NCI-H510A (cell line): ENCODE measurements around the gene SHC1.
"Not testable (repeated sequence)": the region's sequence is repeated elsewhere in the genome, so short reads cannot be mapped to it uniquely, and the experiment has no call there.

Source experiments
- DNase-seq: peaks from one replicate; lab custom pipeline; 2025; lab: John Stamatoyannopoulos, UW

SHC1 gene

DNA sequence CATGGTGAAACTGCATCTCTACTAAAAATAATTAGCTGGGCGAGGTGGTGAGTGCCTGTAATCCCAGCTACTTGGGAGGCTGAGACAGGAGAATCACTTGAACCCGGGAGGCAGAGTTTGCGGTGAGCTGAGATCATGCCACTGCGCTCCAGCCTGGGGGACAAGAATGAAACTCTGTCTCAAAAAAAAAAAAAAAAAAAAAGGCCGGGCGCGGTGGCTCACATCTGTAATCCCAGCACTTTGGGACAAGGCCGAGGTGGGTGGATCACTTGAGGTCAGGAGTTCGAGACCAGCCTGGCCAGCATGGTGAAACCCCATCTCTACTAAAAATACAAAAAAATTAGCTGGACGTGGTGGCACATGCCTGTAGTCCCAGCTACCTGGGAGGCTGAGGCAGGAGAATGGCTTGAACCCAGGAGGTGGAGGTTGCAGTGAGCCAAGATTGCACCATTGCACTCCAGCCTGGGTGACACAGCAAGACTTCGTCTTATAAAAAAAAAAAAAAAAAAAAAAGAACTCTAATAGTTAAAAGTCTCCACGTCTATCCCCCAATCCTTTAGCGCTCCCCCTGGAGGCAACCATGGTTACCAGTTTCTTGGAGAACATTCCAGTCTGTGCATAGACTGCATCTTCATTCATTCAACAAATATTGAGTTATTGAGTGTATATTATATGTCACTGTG lies 24.9 kb upstream of the SHC1 start:
- DNase-seq, result not testable (repeated sequence)

DNA sequence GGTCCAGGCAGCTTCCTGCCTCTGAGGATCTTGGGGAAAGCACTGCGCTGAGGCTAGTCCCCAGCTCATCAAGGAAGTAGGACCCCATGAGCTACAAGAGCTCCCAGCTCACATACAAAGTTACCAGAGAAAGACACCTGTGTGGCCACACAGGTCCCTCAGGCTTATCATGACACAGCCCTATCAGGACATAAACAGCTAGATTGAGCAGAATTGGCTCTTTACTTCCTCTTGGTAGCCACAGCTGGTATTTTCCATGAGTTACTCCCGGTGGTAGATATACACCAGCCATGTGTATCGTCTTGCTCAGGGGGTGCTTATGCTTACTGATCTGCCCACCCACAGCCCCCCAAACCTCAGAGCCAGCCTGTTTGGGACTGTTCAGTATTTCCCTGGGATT lies 24.0 kb upstream of the SHC1 start:
- DNase-seq, result no peak

DNA sequence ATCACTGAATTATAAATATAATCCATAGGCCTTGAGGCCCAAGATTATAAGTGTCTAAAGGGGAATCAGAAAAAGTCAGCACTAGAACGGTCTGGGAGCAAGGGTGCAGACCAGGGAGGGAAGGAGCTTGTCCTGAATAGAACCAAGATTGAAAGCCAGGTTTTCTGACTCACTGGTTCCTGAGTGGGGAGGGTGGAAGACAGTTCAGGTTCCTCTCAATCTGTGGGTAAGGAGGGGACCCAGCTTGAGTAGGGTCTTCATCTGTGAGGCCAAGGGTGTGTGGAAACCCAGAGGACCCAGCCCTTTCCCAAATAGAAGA lies 23.7 kb upstream of the SHC1 start:
- DNase-seq, result no peak

DNA sequence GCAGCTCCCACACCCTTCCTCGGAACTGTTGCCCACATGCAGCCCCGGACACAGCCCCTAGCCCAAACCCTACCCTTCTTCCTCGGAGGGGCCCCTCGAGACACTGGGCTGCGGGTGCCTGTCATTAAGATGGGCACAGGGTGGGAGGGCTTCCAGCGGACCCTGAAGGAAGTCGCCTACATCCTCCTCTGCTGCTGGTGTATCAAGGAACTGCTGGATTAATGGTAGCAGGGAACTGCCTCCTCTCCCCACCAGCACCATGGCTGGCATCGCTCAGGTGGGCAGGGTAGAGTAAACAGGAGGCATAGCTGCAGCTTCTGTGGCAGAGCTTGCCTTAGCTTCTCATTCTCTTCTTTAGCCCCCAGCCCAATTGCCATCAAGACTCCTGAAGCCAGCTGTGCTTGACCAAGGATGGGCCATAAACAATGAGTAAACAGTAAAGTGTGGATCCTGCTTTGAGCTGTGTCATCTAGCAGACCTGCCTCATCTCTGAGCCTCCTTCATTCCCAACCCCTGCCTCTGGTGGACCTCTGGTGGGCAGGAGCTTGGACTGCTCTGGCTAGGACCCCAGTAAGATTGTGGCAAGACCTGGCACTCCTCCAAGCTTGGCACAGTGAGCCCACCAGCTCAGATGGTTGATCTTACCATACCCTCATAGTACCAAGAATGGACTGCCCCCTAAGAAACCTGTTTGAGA lies 23.2 kb upstream of the SHC1 start, which contains the start of gene LENEP:
LENEP (plus strand) TSS at position 15 of the 697 bp plus-strand sequence; CDS start at position 37, 22 bp downstream.
- no peak for DNase-seq

DNA sequence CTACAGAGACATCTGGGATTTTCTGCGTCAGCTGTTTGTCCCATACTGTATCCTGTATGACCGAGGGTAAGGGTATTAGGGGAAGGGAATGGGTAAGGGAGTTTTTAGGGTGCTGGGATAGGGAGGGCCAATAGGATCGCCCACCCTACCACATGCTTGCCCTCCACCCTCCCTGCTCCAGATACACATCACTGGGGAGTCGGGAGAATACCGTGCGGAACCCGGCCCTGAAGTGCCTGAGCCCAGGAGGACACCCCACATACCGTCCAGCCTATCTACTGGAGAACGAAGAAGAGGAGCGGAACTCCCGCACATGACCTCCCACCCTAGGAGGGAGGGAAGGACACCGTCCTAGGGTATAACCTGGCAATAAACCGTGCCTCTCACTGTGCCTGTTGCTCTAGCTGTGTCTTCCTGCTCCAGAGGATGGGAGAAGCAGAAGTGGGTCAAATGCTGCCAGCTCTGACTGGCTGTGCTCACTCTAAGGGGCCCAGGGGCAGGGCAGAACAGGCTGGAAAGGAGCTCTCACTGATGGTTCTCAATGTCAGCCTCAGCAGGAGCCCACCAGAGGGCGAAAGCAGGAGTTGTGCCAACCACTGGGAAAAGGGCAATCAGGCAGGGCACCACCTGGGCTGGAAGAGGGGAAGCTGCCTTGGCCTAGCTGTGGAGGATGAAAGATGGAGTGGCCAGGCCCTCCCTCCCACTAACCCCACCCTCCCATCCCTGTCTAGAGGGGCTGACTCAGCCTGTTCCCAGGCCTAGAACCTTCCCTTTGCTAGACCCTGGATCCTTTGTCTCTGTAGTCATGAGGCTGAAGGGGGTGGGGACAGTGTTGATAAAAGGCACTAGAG lies 22.4 kb upstream of the SHC1 start:
- peak; percentile 44 for DNase-seq

DNA sequence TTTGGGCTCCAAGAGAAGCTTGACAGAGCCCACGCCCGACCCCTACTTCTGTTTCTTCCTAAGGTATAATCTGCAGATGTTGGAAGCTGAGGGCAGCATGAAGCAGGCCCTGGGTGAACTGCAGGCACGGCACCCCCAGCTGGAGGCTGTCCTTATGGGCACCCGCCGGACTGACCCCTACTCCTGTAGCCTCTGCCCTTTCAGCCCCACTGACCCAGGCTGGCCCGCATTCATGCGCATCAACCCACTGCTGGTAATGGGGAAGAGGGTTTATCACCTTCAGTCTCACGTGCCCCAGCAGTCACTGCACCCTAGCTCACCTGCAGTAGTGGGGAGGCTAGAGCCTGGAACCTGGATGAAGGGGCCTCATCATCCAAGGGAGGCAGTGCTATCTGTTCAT lies 19.7 kb upstream of the SHC1 start:
- DNase-seq, result no peak

DNA sequence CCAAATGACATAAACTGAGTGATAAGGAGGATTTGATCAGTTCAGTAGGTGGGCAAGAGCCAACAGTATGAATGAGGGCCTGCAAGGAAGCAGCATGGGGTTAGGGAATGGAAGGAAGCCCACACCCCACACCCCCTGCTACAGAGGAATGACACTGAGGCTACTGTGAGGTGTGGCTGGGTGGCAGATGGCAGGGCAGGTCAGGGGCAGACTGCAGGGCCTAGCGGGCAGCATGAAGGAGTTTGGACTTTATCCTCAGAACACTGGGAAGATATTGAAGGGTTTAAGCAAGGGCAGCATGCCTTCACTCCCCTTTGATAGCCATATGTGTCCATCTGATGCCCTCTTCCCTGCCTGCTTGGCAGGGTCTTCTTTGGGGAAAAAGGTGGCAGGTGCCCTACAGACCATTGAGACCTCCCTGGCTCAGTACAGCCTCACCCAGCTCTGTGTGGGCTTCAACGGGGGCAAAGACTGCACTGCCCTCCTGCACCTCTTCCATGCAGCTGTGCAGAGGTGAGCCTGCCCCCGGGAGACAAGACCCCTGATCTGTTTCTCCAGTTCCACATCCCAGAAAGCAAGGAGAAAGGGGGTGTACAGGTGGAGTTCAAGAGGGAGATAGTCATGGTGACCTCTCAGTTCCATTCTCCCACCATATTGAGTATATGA lies 18.8 kb upstream of the SHC1 start:
- DNase-seq, result no peak

DNA sequence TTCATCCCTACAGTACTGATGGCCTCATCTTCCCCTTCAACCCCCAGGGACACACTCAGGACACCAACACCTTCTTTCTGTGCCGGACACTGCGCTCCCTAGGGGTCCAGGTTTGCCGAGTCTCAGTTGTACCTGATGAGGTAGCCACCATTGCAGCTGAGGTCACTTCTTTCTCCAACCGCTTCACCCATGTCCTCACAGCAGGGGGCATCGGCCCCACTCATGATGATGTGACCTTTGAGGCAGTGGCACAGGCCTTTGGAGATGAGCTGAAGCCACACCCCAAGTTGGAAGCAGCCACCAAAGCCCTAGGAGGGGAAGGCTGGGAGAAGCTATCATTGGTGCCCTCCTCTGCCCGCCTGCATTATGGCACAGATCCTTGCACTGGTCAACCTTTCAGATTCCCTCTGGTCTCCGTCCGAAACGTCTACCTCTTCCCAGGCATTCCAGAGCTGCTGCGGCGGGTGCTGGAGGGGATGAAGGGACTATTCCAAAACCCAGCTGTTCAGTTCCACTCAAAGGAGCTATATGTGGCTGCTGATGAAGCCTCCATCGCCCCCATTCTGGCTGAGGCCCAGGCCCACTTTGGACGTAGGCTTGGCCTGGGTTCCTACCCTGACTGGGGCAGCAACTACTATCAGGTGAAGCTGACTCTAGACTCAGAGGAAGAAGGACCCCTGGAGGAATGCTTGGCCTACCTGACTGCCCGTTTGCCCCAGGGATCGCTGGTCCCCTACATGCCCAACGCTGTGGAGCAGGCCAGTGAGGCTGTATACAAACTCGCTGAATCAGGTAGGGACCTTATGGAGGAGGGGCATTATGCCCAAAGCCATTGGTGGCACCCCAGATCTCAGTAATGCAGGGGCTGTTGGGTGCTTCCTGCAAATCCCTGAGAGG lies 17.8 kb upstream of the SHC1 start:
- DNase-seq, result no peak

DNA sequence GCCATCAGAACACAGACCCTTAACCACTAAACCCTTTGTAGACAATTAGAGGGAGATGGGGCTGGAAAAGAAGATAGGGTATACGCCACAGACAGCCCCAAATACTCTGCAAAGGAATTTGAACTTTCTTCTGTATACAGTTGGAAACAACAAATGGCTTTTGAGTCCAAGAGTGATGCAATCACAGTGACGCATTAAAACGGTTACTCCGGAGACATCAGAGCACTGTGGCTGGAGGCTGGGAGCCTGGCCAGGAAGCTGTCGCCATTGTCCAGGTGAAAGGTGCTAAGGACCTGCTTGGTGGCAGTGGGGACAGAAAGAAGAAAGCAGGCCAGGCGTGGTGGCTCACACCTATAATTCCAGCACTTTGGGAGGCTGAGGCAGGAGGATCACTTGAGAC lies 16.8 kb upstream of the SHC1 start:
- DNase-seq, result no peak

DNA sequence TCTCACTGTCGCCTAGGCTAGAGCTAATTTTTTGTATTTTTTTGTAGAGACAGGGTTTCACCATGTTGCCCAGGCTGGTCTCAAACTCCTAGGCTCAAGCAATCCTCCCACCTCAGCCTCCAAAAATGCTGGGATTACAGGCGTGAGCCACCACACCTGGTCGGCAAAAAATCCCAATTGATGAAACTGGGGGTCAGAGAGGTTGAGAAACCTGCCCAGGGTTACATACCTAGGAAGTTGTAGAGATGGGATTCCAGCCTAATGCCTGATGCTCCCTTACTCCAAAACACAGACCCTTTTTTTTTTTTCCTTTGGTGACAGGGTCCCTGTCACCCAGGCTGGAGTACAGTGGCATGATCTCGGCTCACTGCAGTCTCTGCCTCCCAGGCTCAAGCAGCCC lies 16.2 kb upstream of the SHC1 start:
- not testable (repeated sequence) for DNase-seq

DNA sequence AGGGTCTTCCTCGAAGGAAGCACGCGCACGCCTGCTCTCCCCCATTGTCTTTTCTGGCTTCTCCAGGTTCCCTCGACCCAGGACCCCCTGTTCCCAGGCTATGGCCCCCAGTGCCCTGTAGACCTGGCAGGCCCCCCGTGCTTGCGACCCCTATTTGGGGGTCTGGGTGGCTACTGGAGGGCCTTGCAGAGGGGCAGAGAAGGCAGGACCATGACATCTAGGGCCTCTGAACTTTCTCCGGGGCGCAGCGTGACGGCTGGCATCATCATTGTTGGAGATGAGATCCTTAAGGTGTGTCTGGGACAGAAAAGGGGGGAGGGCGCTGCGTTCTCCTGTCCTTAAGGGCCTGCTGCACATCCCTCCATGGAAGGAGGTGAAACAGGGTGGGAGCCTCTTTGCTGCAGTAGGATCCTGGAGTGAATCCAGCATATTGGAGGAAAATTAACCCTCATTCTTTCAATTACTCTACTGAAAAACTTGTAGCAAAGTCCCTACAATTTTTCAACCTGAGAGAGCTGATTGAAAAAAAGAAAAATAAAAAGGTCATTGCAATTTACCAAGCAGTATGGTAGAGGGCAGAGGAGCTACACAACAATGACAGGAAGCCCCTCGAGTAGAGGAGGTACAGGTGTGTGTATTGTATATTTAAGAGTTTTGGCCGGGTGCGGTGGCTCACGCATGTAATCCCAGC lies 13.4 kb upstream of the SHC1 start:
- DNase-seq, result no peak

DNA sequence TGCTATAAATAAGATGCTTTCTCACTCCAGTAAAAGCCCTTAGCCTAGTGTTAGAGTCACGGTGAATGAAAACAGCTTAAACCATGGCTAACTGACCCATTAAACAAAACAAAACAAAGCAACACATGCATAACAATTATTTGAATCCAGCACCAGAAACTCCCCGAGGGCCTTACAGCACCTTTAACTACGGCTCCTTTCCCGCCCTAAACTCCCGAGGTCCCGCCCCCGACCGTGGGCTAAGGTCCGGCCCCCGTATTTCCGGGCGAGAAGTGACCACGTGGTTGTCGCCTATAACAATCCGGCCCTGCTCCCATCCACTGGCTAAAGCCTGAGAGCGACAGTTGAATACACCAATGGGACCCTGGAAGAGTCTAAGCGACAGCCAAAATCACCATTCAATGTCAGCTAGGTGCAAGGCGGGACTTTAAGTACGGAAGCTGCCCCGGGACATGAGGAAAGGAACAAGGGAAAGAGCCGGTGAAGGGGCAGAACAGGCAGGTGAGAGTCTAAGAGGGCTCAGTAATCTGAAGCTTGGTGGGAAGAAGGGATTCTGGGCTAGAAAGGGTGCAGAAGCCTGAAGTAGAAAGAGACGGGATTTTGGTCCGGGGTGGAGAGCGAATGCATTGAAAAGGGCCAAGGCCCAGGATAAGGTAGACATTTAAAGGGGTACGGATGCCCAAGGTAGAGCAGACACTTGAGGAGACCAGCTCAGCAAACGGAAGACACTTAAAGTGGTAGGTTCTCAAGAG lies 12.5 kb upstream of the SHC1 start, which contains the start of gene FLAD1:
FLAD1 (plus strand) TSS at position 448 of the 752 bp plus-strand sequence. CDS start 351 bp downstream, outside the sequence.
- peak; percentile 99 for DNase-seq

DNA sequence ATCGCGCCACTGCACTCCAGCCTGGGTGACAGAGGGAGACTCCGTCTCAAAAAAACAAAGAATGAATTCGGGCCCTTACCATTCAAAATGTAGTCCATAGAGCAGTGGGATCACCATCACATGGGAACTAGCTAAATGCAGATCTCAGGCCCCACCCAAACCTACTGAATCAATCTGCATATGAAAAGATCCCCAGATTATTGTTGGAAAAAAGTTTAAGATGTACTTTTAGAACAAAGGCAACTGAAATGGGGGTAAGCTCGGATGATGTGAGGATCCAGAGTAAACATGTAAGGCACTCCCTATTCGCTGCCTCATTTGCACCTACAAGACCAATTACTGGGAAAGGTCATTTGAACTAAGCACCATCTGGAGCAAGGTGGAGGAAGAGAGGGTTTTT lies 11.8 kb upstream of the SHC1 start:
- no peak for DNase-seq

DNA sequence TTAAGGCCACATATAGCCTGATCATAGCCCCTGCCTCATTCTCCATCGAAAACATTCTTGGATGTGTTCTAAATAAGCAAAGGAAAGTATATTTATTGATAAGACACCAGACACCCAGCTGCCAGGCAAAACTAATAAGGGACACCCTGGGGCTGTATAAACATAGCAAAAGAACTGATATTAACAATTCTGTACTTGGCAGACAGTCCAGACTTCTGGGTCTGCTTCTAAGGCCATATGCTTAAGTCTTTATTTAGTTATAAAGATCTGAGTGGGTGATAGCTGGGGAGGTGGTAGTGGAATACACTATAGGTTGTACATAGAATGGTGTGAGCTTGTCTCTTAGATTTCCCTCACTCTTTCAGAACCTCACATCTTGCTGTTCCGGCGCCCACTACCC lies 7.8 kb upstream of the SHC1 start:
- no peak for DNase-seq

DNA sequence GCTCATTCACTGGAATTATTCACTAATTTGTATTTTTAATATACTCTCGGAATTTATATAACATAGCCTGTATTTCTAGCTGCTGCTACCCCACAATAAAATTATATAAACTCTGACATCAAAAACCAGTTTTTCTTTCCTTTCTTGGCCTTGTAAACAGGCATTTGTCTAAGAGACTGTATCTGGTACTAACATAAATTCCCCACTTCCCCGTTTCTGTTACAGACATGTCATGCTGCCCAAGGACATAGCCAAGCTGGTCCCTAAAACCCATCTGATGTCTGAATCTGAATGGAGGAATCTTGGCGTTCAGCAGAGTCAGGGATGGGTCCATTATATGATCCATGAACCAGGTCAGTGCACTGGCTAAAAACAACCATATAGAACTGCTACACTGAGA lies 7.2 kb upstream of the SHC1 start:
- not testable (repeated sequence) for DNase-seq

DNA sequence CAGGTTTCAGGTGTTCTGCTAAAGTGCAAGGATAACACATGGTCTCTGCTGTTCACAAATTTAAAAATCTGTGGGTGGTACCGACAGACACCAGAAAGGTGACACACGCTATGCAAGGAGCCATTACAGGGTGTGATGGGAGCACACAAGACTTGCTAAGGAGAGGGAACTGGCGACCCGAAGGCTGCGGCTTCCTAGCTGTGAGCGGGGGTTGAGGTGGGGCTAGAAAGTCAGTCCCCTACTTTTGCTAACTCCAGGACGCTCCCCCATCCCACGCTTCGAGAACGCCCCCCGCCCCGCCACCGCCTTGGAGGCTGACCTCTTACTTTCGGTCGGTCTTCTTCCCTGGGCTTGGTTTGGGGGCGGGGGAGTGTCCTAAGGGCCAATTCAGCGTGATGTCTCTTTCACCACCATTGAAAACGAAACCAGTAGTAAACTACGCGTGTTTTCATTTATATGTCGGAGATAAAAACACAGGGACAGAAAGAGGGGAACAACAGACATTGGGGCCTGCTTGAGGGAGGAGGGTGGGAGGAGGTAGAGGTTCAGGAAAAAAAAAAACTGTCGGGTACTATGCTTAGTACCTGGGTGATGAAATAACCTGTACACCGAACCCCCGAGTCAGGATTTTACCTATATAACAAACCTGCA lies 5.0 kb upstream of the SHC1 start:
- no peak for DNase-seq

DNA sequence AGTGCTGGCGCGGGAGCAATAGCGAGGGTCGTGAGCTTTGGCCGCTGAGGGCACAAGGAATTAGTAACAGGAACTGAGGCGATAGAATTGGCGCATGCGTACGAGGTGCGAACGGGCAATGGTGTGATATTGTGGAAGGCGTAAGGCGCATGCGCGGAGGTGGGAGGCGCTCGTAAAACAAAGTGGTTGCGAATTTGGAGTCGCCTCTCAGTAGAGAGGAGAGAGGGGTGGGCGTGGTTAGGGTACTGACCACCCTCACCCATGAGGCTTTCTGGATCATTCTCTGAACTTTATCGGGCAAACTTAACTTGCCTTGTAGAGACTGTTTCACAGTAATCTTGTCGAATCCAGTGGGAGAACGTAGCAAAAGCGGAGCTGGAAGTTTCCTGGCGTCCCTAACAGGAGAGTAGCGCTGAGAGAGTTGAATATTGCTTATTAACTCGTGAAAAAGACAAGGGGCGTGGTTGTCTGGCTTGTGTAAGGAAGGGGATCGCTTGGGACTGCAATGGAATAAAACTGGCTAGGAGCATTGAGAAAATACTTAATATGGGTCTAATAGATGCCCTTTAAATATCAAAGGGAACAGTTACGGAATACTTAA lies 4.4 kb upstream of the SHC1 start:
- peak; percentile 88 for DNase-seq

DNA sequence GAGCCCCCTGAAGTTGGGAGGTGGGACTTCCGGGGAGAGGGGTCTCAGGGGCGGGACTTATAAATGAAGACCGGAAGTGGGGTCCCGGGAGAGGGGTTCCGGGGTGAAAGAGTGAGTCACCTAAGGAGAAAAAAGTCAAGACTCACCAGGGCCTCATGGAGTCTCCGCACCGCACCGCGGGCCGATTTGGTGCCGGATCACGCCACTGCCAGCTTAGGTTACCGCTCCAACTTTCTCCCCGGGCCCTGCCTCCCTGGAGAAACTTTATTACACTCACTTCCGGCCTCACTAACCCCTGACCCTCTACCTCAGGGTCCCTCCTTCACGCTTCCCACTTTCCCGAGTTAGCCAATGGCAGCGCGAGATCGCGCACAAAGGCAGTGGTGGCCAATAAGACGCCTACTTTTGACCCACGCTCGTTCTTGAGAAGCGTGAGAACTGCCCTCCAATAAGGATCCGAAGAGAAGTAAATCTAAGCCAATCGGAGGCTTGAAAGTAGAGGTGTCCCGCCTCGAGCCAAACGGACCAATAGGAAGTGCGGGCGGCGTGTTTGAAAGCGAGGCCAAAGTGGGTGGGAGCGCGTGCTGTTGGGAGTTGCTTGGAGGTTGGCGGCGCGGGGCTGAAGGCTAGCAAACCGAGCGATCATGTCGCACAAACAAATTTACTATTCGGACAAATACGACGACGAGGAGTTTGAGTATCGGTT lies 3.7 kb upstream of the SHC1 start, which contains the start of gene CKS1B:
CKS1B (plus strand) TSS at position 580 of the 706 bp plus-strand sequence; CDS start at position 645, 65 bp downstream.
- peak; percentile 98 for DNase-seq
